ENCODE measurements around the gene TMEM184B. TPM values are rescaled to one million over a fixed set of nuclear protein-coding genes. Genes with fewer than 3 reads are reported as not detected.
A peak's percentile ranks its signal among the peaks of the same experiment; 100 is the strongest.

TMEM184B gene
- total RNA-seq: 118 TPM

DNA sequence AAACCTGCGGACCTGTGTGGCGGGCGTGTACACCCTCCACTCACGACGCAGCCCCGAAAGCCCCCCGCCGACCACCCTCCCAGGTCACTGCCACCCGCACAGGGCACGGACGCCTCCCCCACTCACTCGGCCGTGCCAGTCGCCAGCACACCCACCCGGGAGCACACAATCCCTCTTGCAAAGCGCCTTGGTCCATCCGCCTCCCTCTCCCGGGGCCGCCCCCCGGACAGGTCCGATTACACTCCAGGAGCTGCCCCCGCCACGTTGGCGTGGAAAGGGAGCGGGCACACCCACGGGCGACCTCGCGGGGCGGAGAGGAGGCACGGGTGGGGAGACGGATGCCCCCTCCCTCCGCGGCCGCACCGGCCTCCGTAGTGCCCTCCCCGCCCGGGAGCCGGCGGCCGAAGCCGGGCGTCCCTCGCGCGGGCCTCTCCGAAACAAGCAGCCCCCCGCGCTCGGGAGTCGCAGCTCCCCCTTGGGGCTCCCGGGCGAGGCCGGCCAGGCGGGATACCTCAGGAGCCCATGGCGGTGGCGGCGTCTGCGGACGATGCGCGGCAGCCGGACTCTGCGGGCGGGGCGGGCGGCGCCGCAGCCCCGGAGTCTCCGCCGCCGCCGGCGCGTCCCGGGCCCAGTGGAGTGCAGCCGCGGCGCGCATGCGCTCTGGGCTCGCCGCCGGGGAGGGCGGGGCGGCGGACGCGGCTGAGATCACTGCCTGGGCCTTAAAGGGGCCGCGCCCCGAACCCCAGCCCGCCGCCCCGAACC is at the start of gene TMEM184B:
Gene TMEM184B, minus strand, starts transcription at position 638 of the 762 bp plus-strand sequence. CDS start 25,049 bp downstream, outside the sequence.
- Histone ChIP-seq H3K36me3 (no peaks in the 10 kb centered on the region), H3K4me1 (peaks cover 8 to 34% of the 10 kb centered on the region in 2 donors), H3K27ac (peak within 1 kb of the TSS; percentile 96), H3K4me3 (peak within 1 kb of the TSS; percentile 90 to 92), H3K9me3 (no peaks in the 10 kb centered on the region), H3K27me3 (no peaks in the 10 kb centered on the region)
- peak in 1 of 2 donors; percentile 88 for DNase-seq (ENCODE audit: low spot score in 2 of 2)
- TF ChIP-seq, protein P1, sequence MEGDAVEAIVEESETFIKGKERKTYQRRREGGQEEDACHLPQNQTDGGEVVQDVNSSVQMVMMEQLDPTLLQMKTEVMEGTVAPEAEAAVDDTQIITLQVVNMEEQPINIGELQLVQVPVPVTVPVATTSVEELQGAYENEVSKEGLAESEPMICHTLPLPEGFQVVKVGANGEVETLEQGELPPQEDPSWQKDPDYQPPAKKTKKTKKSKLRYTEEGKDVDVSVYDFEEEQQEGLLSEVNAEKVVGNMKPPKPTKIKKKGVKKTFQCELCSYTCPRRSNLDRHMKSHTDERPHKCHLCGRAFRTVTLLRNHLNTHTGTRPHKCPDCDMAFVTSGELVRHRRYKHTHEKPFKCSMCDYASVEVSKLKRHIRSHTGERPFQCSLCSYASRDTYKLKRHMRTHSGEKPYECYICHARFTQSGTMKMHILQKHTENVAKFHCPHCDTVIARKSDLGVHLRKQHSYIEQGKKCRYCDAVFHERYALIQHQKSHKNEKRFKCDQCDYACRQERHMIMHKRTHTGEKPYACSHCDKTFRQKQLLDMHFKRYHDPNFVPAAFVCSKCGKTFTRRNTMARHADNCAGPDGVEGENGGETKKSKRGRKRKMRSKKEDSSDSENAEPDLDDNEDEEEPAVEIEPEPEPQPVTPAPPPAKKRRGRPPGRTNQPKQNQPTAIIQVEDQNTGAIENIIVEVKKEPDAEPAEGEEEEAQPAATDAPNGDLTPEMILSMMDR (IDR thresholded peaks at IDR 0.05): peak in 1 of 3 experiments; percentile 17
- intact Hi-C loops (cut with DNase I): loop anchor here (2.0 to 5.0 kb wide), 3 partner anchors 46 to 204 kb away; no protein-coding TSS in a partner anchor

DNA sequence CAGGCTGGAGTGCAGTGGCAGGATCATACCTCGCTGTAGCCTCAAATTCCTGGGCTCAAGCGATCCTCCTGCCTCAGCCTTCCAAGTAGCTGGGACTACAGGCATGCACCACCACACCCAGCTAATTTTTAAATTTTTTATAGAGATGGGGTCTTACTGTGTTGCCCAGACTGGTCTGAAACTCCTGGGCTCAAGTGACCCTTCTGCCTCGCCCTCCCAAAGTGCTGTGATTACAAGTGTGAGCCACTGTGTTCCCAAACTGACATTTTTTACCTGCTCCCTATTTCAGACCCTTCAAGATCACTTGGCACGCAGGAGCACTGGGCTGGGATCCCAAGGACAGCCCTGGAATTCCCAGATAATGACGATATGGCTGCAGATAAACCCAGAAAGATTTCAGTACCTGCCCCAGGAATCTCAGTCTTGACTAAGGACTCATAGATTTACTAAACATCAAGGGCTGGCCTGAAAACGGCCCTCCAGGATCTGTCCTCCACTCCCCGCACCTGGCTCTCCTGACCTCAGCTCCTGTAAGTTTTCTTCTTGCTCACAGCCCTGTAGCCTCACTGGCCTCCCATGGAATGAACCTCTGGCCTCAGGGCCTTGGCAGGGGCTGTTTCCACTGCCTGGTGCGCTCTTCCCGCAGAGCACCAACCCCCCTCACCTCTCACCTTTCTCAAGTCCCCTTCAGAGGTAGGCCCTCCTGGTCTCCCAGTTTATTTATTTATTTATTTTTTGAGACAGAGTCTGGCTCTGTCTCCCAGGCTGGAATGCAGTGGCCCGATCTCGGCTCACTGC is 48.0 kb upstream of the TMEM184B start:
- intact Hi-C loops (cut with DNase I): no loop called here
- TF ChIP-seq, protein P1 (IDR thresholded peaks at IDR 0.05): no peak
- DNase-seq (ENCODE audit: low spot score in 2 of 2): no peak
- peaks cover 0 to 15% of the 10 kb centered on the region in 2 donors for H3K4me1 ChIP-seq
- H3K27me3 ChIP-seq: no peaks in the 10 kb centered on the region
- no peaks in the 10 kb centered on the region for H3K9me3 ChIP-seq
- H3K36me3 ChIP-seq: no peaks in the 10 kb centered on the region
- no peak overlapping the region for H3K4me3 ChIP-seq
- no peak overlapping the region for H3K27ac ChIP-seq

DNA sequence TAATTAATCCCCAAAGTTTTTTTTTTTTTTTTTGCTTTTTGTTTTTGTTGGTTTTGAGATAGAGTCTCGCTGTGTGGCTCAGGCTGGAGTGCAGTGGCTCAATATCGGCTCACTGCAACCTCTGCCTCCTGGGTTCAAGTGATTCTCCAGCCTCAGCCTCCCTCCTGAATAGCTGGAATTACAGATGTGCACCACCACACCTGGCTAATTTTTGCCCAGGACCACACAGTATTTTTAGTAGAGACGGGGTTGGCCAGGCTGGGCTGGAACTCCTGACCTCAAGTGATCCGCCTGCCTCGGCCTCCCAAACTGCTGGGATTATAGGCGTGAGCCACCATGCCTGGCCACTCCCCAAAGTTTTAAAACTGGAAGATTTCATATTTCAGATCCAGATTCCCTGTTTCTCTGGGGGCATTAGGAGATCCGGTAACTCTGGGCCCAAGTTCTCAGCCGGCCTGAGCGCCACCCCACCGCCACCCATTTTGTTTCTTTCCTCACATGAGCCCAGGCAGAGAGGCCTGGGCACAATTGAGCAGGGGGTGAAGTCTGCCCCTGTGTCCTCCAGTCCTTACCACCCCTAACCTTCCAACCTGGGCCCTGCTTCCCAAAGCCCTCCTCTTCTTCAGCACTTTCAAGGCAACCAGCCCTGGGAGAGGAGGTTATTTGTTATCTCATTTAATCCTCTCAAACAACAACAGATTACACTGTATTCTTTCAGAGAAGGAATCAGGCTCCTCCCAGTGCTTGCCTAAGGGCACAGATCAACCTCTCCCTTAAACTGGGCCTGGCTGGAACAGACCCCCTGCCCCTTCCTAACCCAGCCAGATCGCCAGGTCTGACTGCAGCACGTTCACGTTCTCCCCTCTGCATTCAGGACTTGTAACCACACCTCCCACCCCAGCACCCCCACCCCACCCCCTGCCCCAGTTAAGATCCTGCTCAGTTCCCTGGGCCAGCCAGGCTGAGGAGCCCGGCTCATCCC is 46.3 kb upstream of the TMEM184B start:
- no peaks in the 10 kb centered on the region for H3K9me3 ChIP-seq
- TF ChIP-seq, protein P1 (IDR thresholded peaks at IDR 0.05): no peak
- intact Hi-C loops (cut with DNase I): loop anchor here (2.0 to 10.0 kb wide), 5 partner anchors 46 to 474 kb away; partner anchors contain the start of genes ANKRD54, DDX17, EIF3L and MAFF
- no peak for DNase-seq (ENCODE audit: low spot score in 2 of 2)
- H3K4me1 ChIP-seq: peaks cover 4 to 24% of the 10 kb centered on the region in 2 donors
- H3K36me3 ChIP-seq: no peaks in the 10 kb centered on the region
- peak overlapping the region; percentile 96 to 100 for H3K27ac ChIP-seq
- no peaks in the 10 kb centered on the region for H3K27me3 ChIP-seq
- H3K4me3 ChIP-seq: no peak overlapping the region

DNA sequence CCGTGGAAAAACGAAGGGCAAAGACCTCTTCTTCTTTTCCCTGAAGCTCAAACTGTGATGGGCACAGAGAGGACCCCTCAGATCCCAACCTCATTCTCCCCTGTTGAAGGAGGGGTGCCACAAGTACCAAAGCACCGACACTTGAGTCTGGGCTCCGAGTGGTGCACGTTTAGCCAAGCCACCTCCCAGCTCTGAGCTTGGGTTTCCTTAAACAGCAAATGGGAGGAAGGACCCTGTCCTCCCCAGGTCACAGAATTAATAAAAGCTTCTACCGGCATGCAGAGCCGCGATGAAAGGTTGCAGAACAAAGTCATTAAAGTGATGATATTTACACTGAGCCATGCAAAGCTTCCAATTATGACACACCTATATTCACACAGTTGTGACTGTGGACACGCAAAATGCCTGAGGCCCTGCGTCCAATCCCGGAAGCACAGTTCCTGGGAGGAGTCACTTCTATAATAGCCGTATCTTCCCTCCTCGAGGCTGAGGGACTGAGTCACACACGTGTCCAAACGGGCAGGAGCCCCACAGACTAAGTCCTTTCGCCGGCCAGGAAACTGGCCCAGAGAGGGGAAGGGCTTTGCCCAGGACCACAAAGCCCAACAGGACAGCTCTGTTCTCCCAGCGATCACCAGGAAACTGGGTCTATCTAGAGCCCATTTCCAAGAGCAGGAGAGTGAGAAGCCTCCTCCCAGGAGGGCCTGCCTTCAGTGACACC is 45.3 kb upstream of the TMEM184B start:
- Histone ChIP-seq H3K4me3 (peak overlapping the region; percentile 46 to 77), H3K9me3 (no peaks in the 10 kb centered on the region), H3K36me3 (no peaks in the 10 kb centered on the region), H3K27ac (peak overlapping the region; percentile 96 to 100), H3K27me3 (no peaks in the 10 kb centered on the region), H3K4me1 (peaks cover 10 to 30% of the 10 kb centered on the region in 2 donors)
- TF ChIP-seq, protein P1 (IDR thresholded peaks at IDR 0.05): no peak
- DNase-seq (ENCODE audit: low spot score in 2 of 2): peak; percentile 68 to 94
- intact Hi-C loops (cut with DNase I): loop anchor here (2.0 to 10.0 kb wide), 5 partner anchors 45 to 473 kb away; partner anchors contain the start of genes ANKRD54, DDX17, EIF3L and MAFF
